GM23338 (cell line): ENCODE results near the gene NTM.

ENCODE experiments used
- CREB1 ChIP-seq: fragments of 250-450 bp; sonication (Bioruptor Pico); IDR thresholded peaks from 2 replicates; pipeline ENCODE4 v1.5.0; 2020; ENCODE audit warnings: low read depth, mild to moderate bottlenecking, moderate library complexity
- EZH2phosphoT487 ChIP-seq: fragments of 200-600 bp; sonication (generic); IDR thresholded peaks from one replicate; pipeline ENCODE4 v1.8.1; 2018; ENCODE audit warnings: antibody characterized with exemption; ENCODE audit not compliant: unreplicated experiment
- TF ChIP-seq, protein P1 (sequence below), 2 experiments: fragments of 200-600 bp in 1 of 2; sonication (generic) in 1 of 2; conservative IDR thresholded peaks; 2 replicates each; pipeline versions ENCODE4 v1.5.1 to v1.6.1; 2016 to 2017; ENCODE audit warnings: antibody characterized with exemption in 2 of 2, low read depth in 2 of 2, mild to moderate bottlenecking in 2 of 2, moderate library complexity in 1 of 2

DNA sequence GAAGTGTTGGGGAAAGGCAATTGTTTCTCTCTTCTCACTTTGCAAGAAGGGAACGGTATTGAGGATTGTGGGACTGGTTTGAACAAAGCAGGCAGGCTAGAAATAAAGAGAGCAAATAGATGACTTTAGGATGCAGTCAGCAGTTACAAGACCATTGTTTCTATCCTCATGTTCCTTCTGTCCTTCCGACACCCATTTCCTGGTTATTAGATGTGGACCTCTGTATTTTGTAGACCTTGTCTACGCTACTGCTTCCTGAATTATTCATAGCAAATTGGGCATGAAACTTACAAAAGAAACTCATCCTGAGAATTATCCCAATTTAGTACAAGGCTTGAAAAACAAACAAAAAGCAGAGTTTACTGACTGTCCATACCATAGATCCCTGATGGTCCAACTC is 656.3 kb downstream of the NTM start:
- TF ChIP-seq, protein P1, sequence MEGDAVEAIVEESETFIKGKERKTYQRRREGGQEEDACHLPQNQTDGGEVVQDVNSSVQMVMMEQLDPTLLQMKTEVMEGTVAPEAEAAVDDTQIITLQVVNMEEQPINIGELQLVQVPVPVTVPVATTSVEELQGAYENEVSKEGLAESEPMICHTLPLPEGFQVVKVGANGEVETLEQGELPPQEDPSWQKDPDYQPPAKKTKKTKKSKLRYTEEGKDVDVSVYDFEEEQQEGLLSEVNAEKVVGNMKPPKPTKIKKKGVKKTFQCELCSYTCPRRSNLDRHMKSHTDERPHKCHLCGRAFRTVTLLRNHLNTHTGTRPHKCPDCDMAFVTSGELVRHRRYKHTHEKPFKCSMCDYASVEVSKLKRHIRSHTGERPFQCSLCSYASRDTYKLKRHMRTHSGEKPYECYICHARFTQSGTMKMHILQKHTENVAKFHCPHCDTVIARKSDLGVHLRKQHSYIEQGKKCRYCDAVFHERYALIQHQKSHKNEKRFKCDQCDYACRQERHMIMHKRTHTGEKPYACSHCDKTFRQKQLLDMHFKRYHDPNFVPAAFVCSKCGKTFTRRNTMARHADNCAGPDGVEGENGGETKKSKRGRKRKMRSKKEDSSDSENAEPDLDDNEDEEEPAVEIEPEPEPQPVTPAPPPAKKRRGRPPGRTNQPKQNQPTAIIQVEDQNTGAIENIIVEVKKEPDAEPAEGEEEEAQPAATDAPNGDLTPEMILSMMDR (conservative IDR thresholded peaks at IDR 0.05; ENCODE audit: low read depth in 2 of 2): no peak
- no peak for TF ChIP-seq CREB1
- TF ChIP-seq EZH2phosphoT487: no peak
